ENCODE data around the gene CCT6A.
"Not testable (repeated sequence)": the region's sequence is repeated elsewhere in the genome, so short reads cannot be mapped to it uniquely, and the experiment has no call there.

The CCT6A gene

DNA sequence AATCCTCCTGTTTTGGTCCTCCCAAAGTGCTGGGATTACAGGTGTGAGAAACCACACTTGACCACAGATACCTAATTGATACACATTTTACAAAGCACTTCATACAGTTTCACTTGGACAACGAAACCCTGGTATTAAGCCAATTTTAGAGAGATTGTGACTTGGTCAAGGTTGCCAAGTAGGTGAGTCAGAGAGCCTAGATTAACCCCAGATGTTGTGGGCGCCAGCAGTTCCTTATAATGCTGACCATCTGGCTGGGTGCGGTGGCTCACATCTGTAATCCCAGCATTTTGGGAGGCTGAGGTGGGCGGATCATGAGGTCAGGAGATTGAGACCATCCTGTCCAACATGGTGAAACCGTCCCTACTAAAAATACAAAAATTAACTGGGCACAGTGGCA is 46.1 kb downstream of the CCT6A start:
- H3K9ac ChIP-seq, result no peak overlapping the region
- peaks cover 40% of the 10 kb centered on the region for H4K20me1 ChIP-seq
- H3K4me1 ChIP-seq, result peaks cover 8% of the 10 kb centered on the region

DNA sequence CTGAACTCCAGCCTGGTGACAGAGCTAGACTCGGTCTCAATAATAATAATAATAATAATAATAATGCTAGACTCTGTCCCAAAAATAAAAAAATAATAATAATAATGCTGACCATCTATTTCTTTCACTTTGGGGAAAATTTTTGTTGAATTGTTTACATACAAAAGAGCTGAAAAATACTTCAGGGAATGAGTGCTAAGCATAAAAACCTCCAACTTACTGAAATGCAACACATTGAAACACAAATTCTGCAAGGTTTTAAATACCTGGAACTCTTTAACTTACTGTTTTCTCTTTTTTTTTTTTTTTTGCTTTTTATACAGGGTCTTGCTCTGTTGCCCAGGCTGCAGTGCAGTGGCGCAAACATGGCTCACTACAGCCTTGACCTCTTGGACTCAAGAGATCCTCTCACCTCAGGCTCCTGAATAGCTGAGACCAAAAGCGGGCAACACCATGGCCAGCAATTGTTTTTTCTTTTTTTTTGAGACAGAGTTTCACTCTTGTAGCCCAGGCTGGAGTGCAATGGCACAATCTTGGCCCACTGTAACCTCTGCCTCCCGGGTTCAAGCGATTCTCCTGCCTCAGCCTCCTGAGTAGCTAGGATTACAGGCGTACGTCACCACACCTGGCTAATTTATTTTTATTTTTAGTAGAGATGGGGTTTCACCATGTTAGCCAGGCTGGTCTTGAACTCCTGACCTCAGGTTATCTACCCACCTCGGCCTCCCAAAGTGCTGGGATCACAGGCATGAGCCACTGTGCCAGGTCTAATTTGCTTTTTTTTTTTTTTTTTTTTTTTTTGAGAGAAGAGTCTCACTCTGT is 46.8 kb downstream of the CCT6A start:
- not testable (repeated sequence) for H3K4me3 ChIP-seq, H3K27ac ChIP-seq, H3K9me3 ChIP-seq, H3K27me3 ChIP-seq, H3K4me2 ChIP-seq, H3K4me1 ChIP-seq, H3K9ac ChIP-seq
- peaks cover 75% of the 10 kb centered on the region for H3K36me3 ChIP-seq
- peaks cover 47% of the 10 kb centered on the region for H4K20me1 ChIP-seq

More for the DNA sequence above, 46.1 kb downstream of the CCT6A start:
- H3K27ac ChIP-seq, result no peak overlapping the region
- no peak overlapping the region for H3K4me2 ChIP-seq
- H3K9me3 ChIP-seq, result no peaks in the 10 kb centered on the region
- peaks cover 68% of the 10 kb centered on the region for H3K36me3 ChIP-seq
- no peak overlapping the region for H3K4me3 ChIP-seq
- H3K27me3 ChIP-seq, result no peaks in the 10 kb centered on the region
- TF ChIP-seq Cebpa-rat (IDR thresholded peaks at IDR 0.05), result no peak

DNA sequence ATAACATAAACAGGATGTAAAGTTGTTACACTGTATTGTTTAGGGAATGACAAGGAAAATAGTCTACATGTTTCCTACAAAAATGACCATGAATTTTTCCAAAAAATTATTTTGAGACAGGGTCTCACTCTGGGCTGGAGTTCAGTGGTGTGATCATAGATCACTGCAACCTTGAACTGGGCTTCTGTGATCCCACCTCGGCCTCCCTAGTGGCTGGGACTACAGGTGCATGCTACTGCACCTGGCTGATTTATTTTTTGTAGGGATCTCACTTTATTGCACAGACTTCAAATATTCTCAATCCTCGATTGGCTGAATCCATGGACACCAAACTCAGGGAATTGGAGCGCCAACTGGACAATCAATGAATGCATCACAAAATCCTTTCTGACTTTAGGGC is 48.1 kb downstream of the CCT6A start:
- no peaks in the 10 kb centered on the region for H3K27me3 ChIP-seq
- no peaks in the 10 kb centered on the region for H3K9me3 ChIP-seq
- no peak for TF ChIP-seq Cebpa-rat (IDR thresholded peaks at IDR 0.05)
- peaks cover 10% of the 10 kb centered on the region for H3K4me1 ChIP-seq
- no peak overlapping the region for H3K9ac ChIP-seq
- H3K27ac ChIP-seq, result no peak overlapping the region
- H3K4me3 ChIP-seq, result no peak overlapping the region
- peaks cover 60% of the 10 kb centered on the region for H4K20me1 ChIP-seq
- peaks cover 87% of the 10 kb centered on the region for H3K36me3 ChIP-seq
- no peak overlapping the region for H3K4me2 ChIP-seq

- Histone ChIP-seq H3K4me2 (peak overlapping the region; percentile 26), H3K4me1 (peaks cover 30% of the 10 kb centered on the region), H4K20me1 (peaks cover 67% of the 10 kb centered on the region), H3K36me3 (peaks cover 59% of the 10 kb centered on the region), H3K9me3 (peaks cover 16% of the 10 kb centered on the region)
- not testable (repeated sequence) for H3K27me3 ChIP-seq, H3K9ac ChIP-seq, H3K4me3 ChIP-seq, H3K27ac ChIP-seq
Observed at GRCh38 chr7:56104138-56104537, 52.6 kb downstream of the CCT6A start.

GRCh38 chr7:56105508-56105907 is 53.9 kb downstream of the CCT6A start:
- peak overlapping the region; percentile 92 for H3K4me2 ChIP-seq
- H3K27ac ChIP-seq, result peak overlapping the region; percentile 93
- H3K4me1 ChIP-seq, result peaks cover 30% of the 10 kb centered on the region
- H4K20me1 ChIP-seq, result peaks cover 57% of the 10 kb centered on the region
- peaks cover 16% of the 10 kb centered on the region for H3K9me3 ChIP-seq
- H3K36me3 ChIP-seq, result peaks cover 46% of the 10 kb centered on the region
- peak overlapping the region; percentile 92 for H3K9ac ChIP-seq
- no peak for TF ChIP-seq Cebpa-rat (IDR thresholded peaks at IDR 0.05)
- peak overlapping the region; percentile 94 for H3K4me3 ChIP-seq
- no peaks in the 10 kb centered on the region for H3K27me3 ChIP-seq

- Histone ChIP-seq H4K20me1 (peaks cover 48% of the 10 kb centered on the region), H3K27me3 (no peaks in the 10 kb centered on the region), H3K4me2 (peak within 1 kb of the TSS; percentile 92), H3K36me3 (peaks cover 37% of the 10 kb centered on the region), H3K4me1 (peaks cover 30% of the 10 kb centered on the region), H3K9ac (peak within 1 kb of the TSS; percentile 92), H3K4me3 (peak within 1 kb of the TSS; percentile 94), H3K27ac (peak within 1 kb of the TSS; percentile 93), H3K9me3 (peaks cover 16% of the 10 kb centered on the region)
- no peak for TF ChIP-seq Cebpa-rat (IDR thresholded peaks at IDR 0.05)
Observed at GRCh38 chr7:56106108-56107073, 54.8 kb downstream of the CCT6A start, which contains the start of gene CHCHD2. Gene CHCHD2, minus strand, starts transcription at chr7:56106476. Its CDS starts 63 bp downstream, at chr7:56106413.

GRCh38 chr7:56107954-56108258 is 56.3 kb downstream of the CCT6A start:
- H3K4me1 ChIP-seq, result peaks cover 30% of the 10 kb centered on the region
- 0 out of 2 replicates have a peak overlapping the region, but pooled peaks have one; percentile 74 for H3K4me2 ChIP-seq
- no peaks in the 10 kb centered on the region for H3K27me3 ChIP-seq
- peaks cover 22% of the 10 kb centered on the region for H3K36me3 ChIP-seq
- no peak overlapping the region for H3K27ac ChIP-seq
- TF ChIP-seq Cebpa-rat (IDR thresholded peaks at IDR 0.05), result no peak
- no peak overlapping the region for H3K4me3 ChIP-seq
- H4K20me1 ChIP-seq, result peaks cover 33% of the 10 kb centered on the region
- H3K9me3 ChIP-seq, result peaks cover 16% of the 10 kb centered on the region
- no peak overlapping the region for H3K9ac ChIP-seq

- Histone ChIP-seq H3K27me3 (no peaks in the 10 kb centered on the region), H3K9ac (no peak overlapping the region), H4K20me1 (peaks cover 6% of the 10 kb centered on the region; the same call in 1 of the 2 replicates), H3K27ac (no peak overlapping the region), H3K4me1 (peaks cover 12% of the 10 kb centered on the region; the same call in 1 of the 2 replicates), H3K36me3 (no peaks in the 10 kb centered on the region), H3K4me2 (no peak overlapping the region), H3K4me3 (no peak overlapping the region), H3K9me3 (peaks cover 18% of the 10 kb centered on the region)
- TF ChIP-seq Cebpa-rat (IDR thresholded peaks at IDR 0.05), result no peak
Observed at GRCh38 chr7:56110611-56111010, 59.0 kb downstream of the CCT6A start.

DNA sequence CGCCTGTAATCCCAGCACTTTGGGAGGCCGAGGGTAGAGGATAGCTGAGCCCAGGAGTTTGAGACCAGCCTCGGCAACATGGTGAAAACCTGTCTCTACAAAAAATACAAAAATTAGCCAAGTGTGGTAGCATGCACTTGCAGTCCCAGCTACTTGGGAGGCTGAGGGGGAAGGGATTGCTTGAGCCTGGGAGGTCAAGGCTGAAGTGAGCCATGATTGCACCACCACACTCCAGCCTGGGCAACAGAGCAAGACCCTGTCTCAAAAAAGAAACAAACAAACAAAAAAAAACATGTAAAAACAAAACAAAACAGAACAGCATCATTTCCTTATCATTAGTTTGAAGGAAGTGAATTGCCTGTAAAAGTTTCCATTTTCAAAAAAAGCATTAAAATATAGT is 60.7 kb downstream of the CCT6A start:
- H3K36me3 ChIP-seq, H3K9ac ChIP-seq, H3K27ac ChIP-seq, H3K4me3 ChIP-seq, H3K27me3 ChIP-seq, H3K4me2 ChIP-seq, H3K4me1 ChIP-seq, H4K20me1 ChIP-seq: not testable (repeated sequence)
- peaks cover 28% of the 10 kb centered on the region for H3K9me3 ChIP-seq
